ENCODE data around the gene MATCAP1. TPM values are rescaled to one million over a fixed set of nuclear protein-coding genes. Genes with fewer than 3 reads are reported as not detected.

MATCAP1 gene
- total and polyA plus RNA-seq, 2 of the 13 experiments (the other 11 are each of a cell fraction or from before 2014, with no cell fraction given), result 11.2 to 24.5 TPM

DNA sequence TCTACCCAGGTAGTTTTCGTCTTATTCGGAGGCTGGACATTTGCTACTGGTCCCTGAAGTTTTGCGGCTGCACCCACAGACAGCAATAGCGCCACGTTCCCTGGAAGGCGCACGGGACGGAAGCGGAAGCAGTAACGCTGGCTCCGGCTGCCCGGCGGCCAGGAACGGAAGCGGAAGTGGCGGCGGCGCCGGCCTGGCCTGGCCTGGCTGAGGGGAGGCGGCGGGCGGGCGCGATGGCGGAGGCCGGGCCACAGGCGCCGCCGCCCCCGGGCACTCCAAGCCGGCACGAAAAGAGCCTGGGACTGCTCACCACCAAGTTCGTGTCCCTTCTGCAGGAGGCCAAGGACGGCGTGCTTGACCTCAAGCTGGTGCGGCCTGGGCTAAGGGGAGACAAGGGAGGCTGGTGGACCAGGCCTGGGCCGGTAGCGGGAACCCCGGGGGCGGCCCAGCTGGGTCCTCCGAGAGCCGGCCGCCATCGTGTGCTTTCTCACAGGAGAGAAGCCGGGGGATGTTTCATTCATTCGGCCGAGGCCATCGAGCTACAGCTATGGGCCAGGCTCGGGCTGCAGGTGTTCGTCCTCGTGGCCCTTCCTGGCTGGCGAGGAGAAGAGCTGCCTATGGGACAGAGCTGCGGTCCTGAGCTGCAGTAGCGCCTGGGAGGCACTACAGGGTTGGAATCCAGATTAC lies 8.4 kb upstream of the MATCAP1 start, which contains the start of gene E2F4 (continued):
- TF ChIP-seq, protein P1, sequence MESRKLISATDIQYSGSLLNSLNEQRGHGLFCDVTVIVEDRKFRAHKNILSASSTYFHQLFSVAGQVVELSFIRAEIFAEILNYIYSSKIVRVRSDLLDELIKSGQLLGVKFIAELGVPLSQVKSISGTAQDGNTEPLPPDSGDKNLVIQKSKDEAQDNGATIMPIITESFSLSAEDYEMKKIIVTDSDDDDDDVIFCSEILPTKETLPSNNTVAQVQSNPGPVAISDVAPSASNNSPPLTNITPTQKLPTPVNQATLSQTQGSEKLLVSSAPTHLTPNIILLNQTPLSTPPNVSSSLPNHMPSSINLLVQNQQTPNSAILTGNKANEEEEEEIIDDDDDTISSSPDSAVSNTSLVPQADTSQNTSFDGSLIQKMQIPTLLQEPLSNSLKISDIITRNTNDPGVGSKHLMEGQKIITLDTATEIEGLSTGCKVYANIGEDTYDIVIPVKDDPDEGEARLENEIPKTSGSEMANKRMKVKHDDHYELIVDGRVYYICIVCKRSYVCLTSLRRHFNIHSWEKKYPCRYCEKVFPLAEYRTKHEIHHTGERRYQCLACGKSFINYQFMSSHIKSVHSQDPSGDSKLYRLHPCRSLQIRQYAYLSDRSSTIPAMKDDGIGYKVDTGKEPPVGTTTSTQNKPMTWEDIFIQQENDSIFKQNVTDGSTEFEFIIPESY (CRISPR knock-in tag; IDR thresholded peaks at IDR 0.05), result 0 out of 2 replicates have a peak, but pooled peaks have one; percentile 17
- TF ChIP-seq ZNF724P (CRISPR knock-in tag; IDR thresholded peaks at IDR 0.05; ENCODE audit: borderline replicate concordance), result peak; percentile 63; the same call in 1 of the 2 replicates
- TF ChIP-seq, protein P2, sequence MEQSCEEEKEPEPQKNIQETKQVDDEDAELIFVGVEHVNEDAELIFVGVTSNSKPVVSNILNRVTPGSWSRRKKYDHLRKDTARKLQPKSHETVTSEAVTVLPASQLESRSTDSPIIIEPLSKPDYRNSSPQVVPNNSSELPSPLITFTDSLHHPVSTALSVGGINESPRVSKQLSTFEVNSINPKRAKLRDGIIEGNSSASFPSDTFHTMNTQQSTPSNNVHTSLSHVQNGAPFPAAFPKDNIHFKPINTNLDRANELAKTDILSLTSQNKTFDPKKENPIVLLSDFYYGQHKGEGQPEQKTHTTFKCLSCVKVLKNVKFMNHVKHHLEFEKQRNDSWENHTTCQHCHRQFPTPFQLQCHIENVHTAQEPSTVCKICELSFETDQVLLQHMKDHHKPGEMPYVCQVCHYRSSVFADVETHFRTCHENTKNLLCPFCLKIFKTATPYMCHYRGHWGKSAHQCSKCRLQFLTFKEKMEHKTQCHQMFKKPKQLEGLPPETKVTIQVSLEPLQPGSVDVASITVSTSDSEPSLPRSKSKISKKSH (CRISPR knock-in tag; IDR thresholded peaks at IDR 0.05; ENCODE audit: borderline replicate concordance), result peak; percentile 53
- no peak for TF ChIP-seq ZC3H4 (CRISPR knock-in tag; IDR thresholded peaks at IDR 0.05; ENCODE audit: borderline replicate concordance)
- TF ChIP-seq DNMT3B (CRISPR knock-in tag; conservative IDR thresholded peaks at IDR 0.05), result no peak
- TF ChIP-seq, protein P3, sequence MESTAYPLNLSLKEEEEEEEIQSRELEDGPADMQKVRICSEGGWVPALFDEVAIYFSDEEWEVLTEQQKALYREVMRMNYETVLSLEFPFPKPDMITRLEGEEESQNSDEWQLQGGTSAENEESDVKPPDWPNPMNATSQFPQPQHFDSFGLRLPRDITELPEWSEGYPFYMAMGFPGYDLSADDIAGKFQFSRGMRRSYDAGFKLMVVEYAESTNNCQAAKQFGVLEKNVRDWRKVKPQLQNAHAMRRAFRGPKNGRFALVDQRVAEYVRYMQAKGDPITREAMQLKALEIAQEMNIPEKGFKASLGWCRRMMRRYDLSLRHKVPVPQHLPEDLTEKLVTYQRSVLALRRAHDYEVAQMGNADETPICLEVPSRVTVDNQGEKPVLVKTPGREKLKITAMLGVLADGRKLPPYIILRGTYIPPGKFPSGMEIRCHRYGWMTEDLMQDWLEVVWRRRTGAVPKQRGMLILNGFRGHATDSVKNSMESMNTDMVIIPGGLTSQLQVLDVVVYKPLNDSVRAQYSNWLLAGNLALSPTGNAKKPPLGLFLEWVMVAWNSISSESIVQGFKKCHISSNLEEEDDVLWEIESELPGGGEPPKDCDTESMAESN (CRISPR knock-in tag; conservative IDR thresholded peaks at IDR 0.05), result peak; percentile 88
- TF ChIP-seq MEIS1 (CRISPR knock-in tag; IDR thresholded peaks at IDR 0.05; ENCODE audit: borderline replicate concordance), result no peak
- TF ChIP-seq, protein P4, sequence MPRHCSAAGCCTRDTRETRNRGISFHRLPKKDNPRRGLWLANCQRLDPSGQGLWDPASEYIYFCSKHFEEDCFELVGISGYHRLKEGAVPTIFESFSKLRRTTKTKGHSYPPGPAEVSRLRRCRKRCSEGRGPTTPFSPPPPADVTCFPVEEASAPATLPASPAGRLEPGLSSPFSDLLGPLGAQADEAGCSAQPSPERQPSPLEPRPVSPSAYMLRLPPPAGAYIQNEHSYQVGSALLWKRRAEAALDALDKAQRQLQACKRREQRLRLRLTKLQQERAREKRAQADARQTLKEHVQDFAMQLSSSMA (CRISPR knock-in tag; IDR thresholded peaks at IDR 0.05), result no peak; the same call in 1 of the 2 replicates
- no peak for TF ChIP-seq ZNF343 (CRISPR knock-in tag; IDR thresholded peaks at IDR 0.05)
- TF ChIP-seq SAP130 (CRISPR knock-in tag; IDR thresholded peaks at IDR 0.05; ENCODE audit: low read depth), result peak; percentile 99
- 0 out of 2 replicates have a peak, but pooled peaks have one; percentile 45 for TF ChIP-seq KAT7 (CRISPR knock-in tag; IDR thresholded peaks at IDR 0.05; ENCODE audit: borderline replicate concordance)
- peak; percentile 88 for TF ChIP-seq HDAC1 (CRISPR knock-in tag; IDR thresholded peaks at IDR 0.05)

All from HepG2 (cell line).